Measurements from ENCODE around the gene R3HDM1.

DNA sequence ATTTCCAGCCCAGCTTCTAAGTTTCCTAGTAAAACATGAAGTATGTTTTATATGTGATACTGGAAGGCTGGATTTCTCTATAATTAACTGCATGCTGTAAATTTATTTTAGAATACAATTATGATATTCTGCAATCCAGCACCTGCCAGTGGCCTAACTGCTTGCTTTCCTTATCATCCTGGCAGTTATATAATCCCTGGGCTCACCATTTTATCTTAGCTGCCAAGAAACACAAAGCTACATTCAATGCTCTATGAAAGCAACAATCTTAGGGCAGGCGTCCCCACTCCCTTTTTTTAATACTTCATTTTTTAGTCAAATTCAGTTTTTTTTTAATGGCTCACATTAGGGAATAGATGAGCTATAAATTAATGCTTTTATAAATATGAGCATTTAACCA, 172.0 kb downstream of the R3HDM1 start:
- TF ChIP-seq, protein P1, sequence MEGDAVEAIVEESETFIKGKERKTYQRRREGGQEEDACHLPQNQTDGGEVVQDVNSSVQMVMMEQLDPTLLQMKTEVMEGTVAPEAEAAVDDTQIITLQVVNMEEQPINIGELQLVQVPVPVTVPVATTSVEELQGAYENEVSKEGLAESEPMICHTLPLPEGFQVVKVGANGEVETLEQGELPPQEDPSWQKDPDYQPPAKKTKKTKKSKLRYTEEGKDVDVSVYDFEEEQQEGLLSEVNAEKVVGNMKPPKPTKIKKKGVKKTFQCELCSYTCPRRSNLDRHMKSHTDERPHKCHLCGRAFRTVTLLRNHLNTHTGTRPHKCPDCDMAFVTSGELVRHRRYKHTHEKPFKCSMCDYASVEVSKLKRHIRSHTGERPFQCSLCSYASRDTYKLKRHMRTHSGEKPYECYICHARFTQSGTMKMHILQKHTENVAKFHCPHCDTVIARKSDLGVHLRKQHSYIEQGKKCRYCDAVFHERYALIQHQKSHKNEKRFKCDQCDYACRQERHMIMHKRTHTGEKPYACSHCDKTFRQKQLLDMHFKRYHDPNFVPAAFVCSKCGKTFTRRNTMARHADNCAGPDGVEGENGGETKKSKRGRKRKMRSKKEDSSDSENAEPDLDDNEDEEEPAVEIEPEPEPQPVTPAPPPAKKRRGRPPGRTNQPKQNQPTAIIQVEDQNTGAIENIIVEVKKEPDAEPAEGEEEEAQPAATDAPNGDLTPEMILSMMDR (conservative IDR thresholded peaks at IDR 0.05; ENCODE audit: low read length), result no peak
- no peak for TF ChIP-seq EZH2phosphoT487 (IDR thresholded peaks at IDR 0.05; ENCODE audit: borderline replicate concordance, low read depth, low read length)
